Panc1 (cell line): ENCODE results near the gene AUNIP. TPM values are rescaled to one million over a fixed set of nuclear protein-coding genes. Genes with fewer than 3 reads are reported as not detected.

ENCODE experiments used
- ATAC-seq: fragments of 200-7000 bp; cut with Tn5 transposase; 2 replicates; pipeline ENCODE4 v1.9.1; 2020; ENCODE audit warnings: mild to moderate bottlenecking, moderate library complexity
- BruUV-seq: library from RNA; stranded (reverse); fragments of 400-500 nt; replicated peaks from 2 replicates; lab custom pipeline; 2021; lab: Mats Ljungman, UMichigan
- CTCF ChIA-PET: fragments of 300-600 bp; sonication (Branson Sonifier 250); formaldehyde crosslinking; loops from one replicate; lab custom pipeline; 2022; ENCODE audit warnings: antibody characterized with exemption; lab: Charles Lee
- POLR2A ChIA-PET: fragments of 300-600 bp; sonication (Branson Sonifier 250); formaldehyde crosslinking; loops from one replicate; lab custom pipeline; 2022; ENCODE audit warnings: antibody characterized with exemption; lab: Charles Lee
- DNase-seq: peaks from one replicate; pipeline ENCODE4 v3.0.0-alpha.2; 2010; ENCODE audit warnings: low read depth, low spot score
- H3K27ac ChIP-seq: 2 replicates; pipeline ENCODE4 v1.5.1; 2011; ENCODE audit warnings: mild to moderate bottlenecking, low read length, inconsistent platforms
- H3K27me3 ChIP-seq: fragments of 200-500 bp; sonication (Bioruptor generic); 2 replicates; pipeline ENCODE4 v1.6.0; 2014; ENCODE audit warnings: low read length, inconsistent platforms; ENCODE audit not compliant: control insufficient read depth, insufficient read depth
- H3K36me3 ChIP-seq: fragments of 200-500 bp; sonication (Bioruptor generic); 2 replicates; pipeline ENCODE4 v1.5.1; 2014; ENCODE audit warnings: inconsistent platforms, mild to moderate bottlenecking, low read length, moderate library complexity; ENCODE audit not compliant: control insufficient read depth, insufficient read depth
- H3K4me1 ChIP-seq: 2 replicates; pipeline ENCODE4 v1.5.1; 2011; ENCODE audit warnings: inconsistent platforms, mild to moderate bottlenecking, low read length, moderate library complexity; ENCODE audit not compliant: control insufficient read depth, insufficient read depth
- H3K4me3 ChIP-seq, 2 experiments: 2 replicates each; pipeline ENCODE4 v1.5.1; 2011 to 2012; ENCODE audit warnings: low read depth in 2 of 2, low read length in 2 of 2, mild to moderate bottlenecking in 2 of 2, inconsistent platforms in 1 of 2, moderate library complexity in 1 of 2
- H3K9me3 ChIP-seq: fragments of 200-500 bp; sonication (Bioruptor generic); 2 replicates; pipeline ENCODE4 v1.5.1; 2014; ENCODE audit warnings: low read depth, mild to moderate bottlenecking, inconsistent platforms, low read length, moderate library complexity; ENCODE audit not compliant: control insufficient read depth, insufficient read depth
- CTCF ChIP-seq: fragments of 450-650 bp; IDR thresholded peaks from 2 replicates; pipeline ENCODE4 v1.5.1; 2017; ENCODE audit warnings: mild to moderate bottlenecking
- POLR2AphosphoS5 ChIP-seq: IDR thresholded peaks from 2 replicates; pipeline ENCODE4 v1.6.1; 2012; ENCODE audit warnings: mild to moderate bottlenecking, low read depth, low read length, moderate library complexity
- REST ChIP-seq, 2 experiments: IDR thresholded peaks; 2 replicates each; pipeline ENCODE4 v1.6.1; 2011 to 2012; ENCODE audit warnings: low read depth in 2 of 2, control low read depth in 1 of 2, low read length in 1 of 2, mild to moderate bottlenecking in 1 of 2, moderate library complexity in 1 of 2; ENCODE audit not compliant: insufficient read depth in 1 of 2
- SIN3A ChIP-seq: IDR thresholded peaks from 2 replicates; pipeline ENCODE4 v1.6.1; 2012; ENCODE audit warnings: low read depth, mild to moderate bottlenecking, low read length, moderate library complexity, borderline replicate concordance; ENCODE audit not compliant: insufficient read depth
- TCF7L2 ChIP-seq: IDR thresholded peaks from 2 replicates; pipeline ENCODE4 v1.6.1; 2011; ENCODE audit warnings: mild to moderate bottlenecking, low read depth, low read length, inconsistent platforms
- in situ Hi-C: cut with HindIII; loops from 2 replicates; pipeline ENCODE4 v1.10.0; 2016; ENCODE audit warnings: low sequenced_read_pairs, low pct_unique_long_range_greater_than_20kb
- intact Hi-C: fragments of 100-400 bp; cut with micrococcal nuclease; formaldehyde crosslinking; loops from one replicate; pipeline ENCODE4 v1.10.0; 2022; ENCODE audit not compliant: unreplicated experiment
- total RNA-seq: library from RNA; stranded (reverse); gene quantifications from one replicate; pipeline ENCODE4 v1.2.1, GENCODE V29; 2021; ENCODE audit not compliant: unreplicated experiment

Gene AUNIP
- total RNA-seq, 1 experiment from 2014 or later: 12.2 TPM

DNA sequence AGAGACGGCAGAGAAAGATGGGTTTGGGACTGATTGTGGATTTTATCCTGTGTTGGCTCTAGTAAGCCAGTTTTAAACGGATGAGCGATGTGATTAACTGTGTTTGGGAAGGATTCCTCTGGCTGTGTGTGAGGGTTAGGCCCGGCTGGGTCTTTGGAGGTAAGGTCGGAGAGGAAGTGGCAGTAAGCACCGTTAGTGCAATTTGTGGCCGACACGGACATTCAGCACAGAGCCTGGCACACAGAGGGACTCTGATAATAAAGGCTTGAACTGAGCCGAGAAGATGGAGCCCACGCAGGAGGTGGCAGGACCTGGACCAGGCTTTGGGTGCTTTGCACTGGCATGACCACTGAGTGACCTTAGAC is 38.2 kb downstream of the AUNIP start:
- DNase-seq (no peak), ATAC-seq (peak; percentile 1; the same call in 1 of the 2 replicates)
- ChIA-PET POLR2A (interaction anchor here (1.0 kb wide), 1 partner anchor 179 kb away, joined by 3 read pairs; no protein-coding TSS in a partner anchor), CTCF (no interaction called here)
- H3K4me3 ChIP-seq: peak overlapping the region; percentile 73 to 94
- peak overlapping the region; percentile 86 for H3K27ac ChIP-seq
- H3K36me3 ChIP-seq: peaks cover 3% of the 10 kb centered on the region
- BruUV-seq: TSS peak; percentile 58
- H3K4me1 ChIP-seq: peaks cover 30% of the 10 kb centered on the region
- H3K27me3 ChIP-seq: no peaks in the 10 kb centered on the region
- intact Hi-C loops (no loop called here), in situ Hi-C loops (no loop called here)
- TF ChIP-seq SIN3A (no peak), POLR2AphosphoS5 (no peak), TCF7L2 (no peak), CTCF (no peak), REST (IDR thresholded peaks at IDR 0.05; ENCODE audit: insufficient read depth in 1 of 2, low read depth in 2 of 2, low read length in 1 of 2) (no peak)
- H3K9me3 ChIP-seq: no peaks in the 10 kb centered on the region

GRCh38 chr1:25820247-25821111 is 38.8 kb downstream of the AUNIP start:
- Histone ChIP-seq H3K4me3 (peak overlapping the region; percentile 73 to 94), H3K27ac (peak overlapping the region; percentile 86), H3K9me3 (no peaks in the 10 kb centered on the region), H3K4me1 (peaks cover 30% of the 10 kb centered on the region), H3K27me3 (no peaks in the 10 kb centered on the region), H3K36me3 (peaks cover 3% of the 10 kb centered on the region)
- no peak for TF ChIP-seq POLR2AphosphoS5
- no peak for TF ChIP-seq TCF7L2
- TF ChIP-seq REST (IDR thresholded peaks at IDR 0.05; ENCODE audit: insufficient read depth in 1 of 2, low read depth in 2 of 2, low read length in 1 of 2): no peak
- TF ChIP-seq SIN3A: no peak; the same call in 1 of the 2 replicates
- TF ChIP-seq CTCF: no peak
- intact Hi-C loops: no loop called here
- DNase-seq: no peak
- no TSS peak for BruUV-seq
- ChIA-PET CTCF (no interaction called here), POLR2A (interaction anchor here (0.6 to 1.0 kb wide), 3 partner anchors 180 to 254 kb away, joined by 3 read pairs; no protein-coding TSS in a partner anchor)
- ATAC-seq: peak; percentile 70
- in situ Hi-C loops: no loop called here
